Neural crest cell (in vitro differentiated cells): ENCODE data around the gene KISS1. TPM values are rescaled to one million over a fixed set of nuclear protein-coding genes. Genes with fewer than 3 reads are reported as not detected.

Source experiments
- DNase-seq: peaks from one replicate; pipeline ENCODE4 v3.0.0; 2021; ENCODE audit warnings: low read depth, mixed read lengths, low spot score
- H3K27ac Mint-ChIP-seq: one replicate; pipeline ENCODE4 v1.8.0; 2021; ENCODE audit warnings: mild to moderate bottlenecking, mixed read lengths; ENCODE audit not compliant: unreplicated experiment
- H3K27me3 Mint-ChIP-seq: 2 replicates; pipeline ENCODE4 v1.8.0; 2021; ENCODE audit warnings: low read depth, mild to moderate bottlenecking, mixed read lengths
- H3K36me3 Mint-ChIP-seq: 2 replicates; pipeline ENCODE4 v1.8.0; 2021; ENCODE audit warnings: low read depth, mild to moderate bottlenecking, mixed read lengths
- H3K4me1 Mint-ChIP-seq: 2 replicates; pipeline ENCODE4 v1.8.0; 2021; ENCODE audit warnings: mixed read lengths
- H3K4me3 Mint-ChIP-seq: one replicate; pipeline ENCODE4 v1.8.0; 2021; ENCODE audit warnings: mild to moderate bottlenecking, mixed read lengths
- H3K9me3 Mint-ChIP-seq: 2 replicates; pipeline ENCODE4 v1.8.0; 2021; ENCODE audit warnings: mixed read lengths
- total RNA-seq: library from RNA; stranded (reverse); gene quantifications from 2 replicates; pipeline ENCODE4 v1.2.1, GENCODE V29; 2021
- TF ChIP-seq, protein P1 (sequence below): fragments of 200-600 bp; sonication (generic); conservative IDR thresholded peaks from 2 replicates; pipeline ENCODE4 v1.5.0; 2021; ENCODE audit warnings: antibody characterized with exemption, mild to moderate bottlenecking

Gene KISS1
- total RNA-seq, 1 donor from 2014 or later: not detected

DNA sequence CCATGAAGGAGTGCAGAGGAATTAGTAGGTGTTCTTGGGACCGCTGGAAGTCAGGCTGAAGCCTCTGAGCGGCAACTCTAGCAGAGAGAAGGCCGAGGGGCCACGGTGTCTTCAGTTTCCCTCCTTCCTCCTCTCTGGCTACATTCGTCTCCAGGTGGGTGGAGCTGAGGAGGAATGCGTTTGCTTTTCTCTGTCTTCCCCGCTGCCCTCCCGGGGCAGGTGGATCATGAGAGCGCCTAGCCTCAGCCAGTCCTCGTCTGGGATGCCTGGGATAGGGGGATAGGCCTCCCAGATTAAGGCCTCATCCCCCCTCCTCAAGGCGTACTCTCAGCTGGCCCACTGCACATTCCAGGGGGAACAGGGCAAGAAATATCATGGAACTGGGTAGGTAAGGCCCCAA is 25.0 kb upstream of the KISS1 start:
- no peaks in the 10 kb centered on the region for H3K4me1 Mint-ChIP-seq
- no peaks in the 10 kb centered on the region for H3K36me3 Mint-ChIP-seq
- H3K27me3 Mint-ChIP-seq: peaks cover 12% of the 10 kb centered on the region
- H3K27ac Mint-ChIP-seq: no peak overlapping the region
- no peak for DNase-seq
- H3K4me3 Mint-ChIP-seq: no peak overlapping the region
- no peaks in the 10 kb centered on the region for H3K9me3 Mint-ChIP-seq
- TF ChIP-seq, protein P1, sequence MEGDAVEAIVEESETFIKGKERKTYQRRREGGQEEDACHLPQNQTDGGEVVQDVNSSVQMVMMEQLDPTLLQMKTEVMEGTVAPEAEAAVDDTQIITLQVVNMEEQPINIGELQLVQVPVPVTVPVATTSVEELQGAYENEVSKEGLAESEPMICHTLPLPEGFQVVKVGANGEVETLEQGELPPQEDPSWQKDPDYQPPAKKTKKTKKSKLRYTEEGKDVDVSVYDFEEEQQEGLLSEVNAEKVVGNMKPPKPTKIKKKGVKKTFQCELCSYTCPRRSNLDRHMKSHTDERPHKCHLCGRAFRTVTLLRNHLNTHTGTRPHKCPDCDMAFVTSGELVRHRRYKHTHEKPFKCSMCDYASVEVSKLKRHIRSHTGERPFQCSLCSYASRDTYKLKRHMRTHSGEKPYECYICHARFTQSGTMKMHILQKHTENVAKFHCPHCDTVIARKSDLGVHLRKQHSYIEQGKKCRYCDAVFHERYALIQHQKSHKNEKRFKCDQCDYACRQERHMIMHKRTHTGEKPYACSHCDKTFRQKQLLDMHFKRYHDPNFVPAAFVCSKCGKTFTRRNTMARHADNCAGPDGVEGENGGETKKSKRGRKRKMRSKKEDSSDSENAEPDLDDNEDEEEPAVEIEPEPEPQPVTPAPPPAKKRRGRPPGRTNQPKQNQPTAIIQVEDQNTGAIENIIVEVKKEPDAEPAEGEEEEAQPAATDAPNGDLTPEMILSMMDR: no peak

DNA sequence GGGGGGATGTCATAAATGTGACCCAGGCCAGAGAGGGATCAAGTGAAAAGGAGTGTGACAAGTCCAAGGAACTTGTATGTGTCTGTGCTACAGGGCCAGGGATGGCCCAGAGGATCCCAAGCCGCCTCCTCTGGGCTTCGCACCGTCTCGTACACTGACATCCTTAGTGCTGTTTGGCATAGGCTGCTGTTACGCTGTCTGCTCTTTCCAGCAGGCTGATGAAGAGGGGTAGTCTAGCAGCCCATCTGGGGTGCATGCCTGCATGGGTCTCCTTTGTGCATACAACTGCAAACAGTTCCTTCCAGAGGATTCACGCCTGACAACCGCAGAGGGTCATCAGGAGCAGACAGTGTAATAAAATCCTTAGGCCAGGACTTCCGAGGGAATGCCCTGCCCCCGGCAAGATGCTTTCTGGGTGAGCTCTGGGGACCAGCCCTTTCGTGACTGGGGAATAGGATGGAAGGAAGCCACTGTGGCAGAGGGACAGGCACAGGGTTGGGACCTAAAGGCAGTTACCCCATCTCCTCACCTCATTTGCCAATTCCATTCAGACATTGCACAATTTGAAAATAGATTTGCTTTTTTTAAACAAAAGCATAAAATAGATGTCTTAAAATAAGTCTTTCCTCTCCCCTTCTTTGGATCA is 23.8 kb upstream of the KISS1 start:
- Mint-ChIP-seq H3K27me3 (peaks cover 18% of the 10 kb centered on the region), H3K27ac (no peak overlapping the region), H3K4me1 (no peaks in the 10 kb centered on the region), H3K9me3 (no peaks in the 10 kb centered on the region), H3K4me3 (no peak overlapping the region), H3K36me3 (no peaks in the 10 kb centered on the region)
- TF ChIP-seq, protein P1: no peak
- no peak for DNase-seq

DNA sequence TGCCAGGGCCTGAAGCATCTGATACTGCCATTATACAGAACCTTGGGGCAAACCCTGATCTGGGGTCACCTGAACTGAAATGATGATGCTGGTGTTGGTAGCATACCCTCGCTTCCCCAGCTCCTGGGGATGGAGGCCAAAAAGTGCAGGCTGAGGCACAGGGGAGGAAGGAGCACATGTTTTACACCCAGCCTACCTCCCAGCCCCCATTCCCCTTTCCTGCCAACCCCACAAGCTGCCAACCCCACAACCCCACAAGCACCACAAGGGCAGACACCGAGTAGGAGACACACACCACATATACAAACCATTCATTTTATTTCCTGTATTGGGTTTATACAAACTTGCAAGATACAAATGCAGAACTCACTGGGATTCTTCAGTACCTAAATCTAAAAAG is 22.3 kb upstream of the KISS1 start:
- no peak for DNase-seq
- TF ChIP-seq, protein P1: no peak
- H3K27ac Mint-ChIP-seq: no peak overlapping the region
- no peak overlapping the region for H3K4me3 Mint-ChIP-seq
- H3K27me3 Mint-ChIP-seq: peaks cover 23% of the 10 kb centered on the region
- H3K4me1 Mint-ChIP-seq: peaks cover 5% of the 10 kb centered on the region
- no peaks in the 10 kb centered on the region for H3K36me3 Mint-ChIP-seq
- H3K9me3 Mint-ChIP-seq: no peaks in the 10 kb centered on the region

DNA sequence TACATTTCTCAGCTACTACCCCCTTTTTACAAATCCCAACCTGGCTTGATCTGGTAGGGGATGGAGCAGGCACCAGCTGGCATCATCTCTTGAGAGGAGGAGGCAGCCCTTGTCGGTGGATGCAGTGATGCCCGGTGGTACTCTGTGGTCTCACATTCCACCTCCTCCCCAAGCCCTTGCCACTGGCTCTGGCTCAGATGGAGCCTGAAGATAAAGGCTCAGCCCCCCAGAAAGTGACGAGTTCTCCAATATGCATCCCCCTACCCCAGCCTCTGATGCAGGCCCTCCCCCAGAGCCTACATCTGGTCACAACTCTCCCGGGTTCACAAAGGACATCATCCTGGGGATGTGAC is 21.3 kb upstream of the KISS1 start:
- no peak overlapping the region for H3K4me3 Mint-ChIP-seq
- peaks cover 20% of the 10 kb centered on the region for H3K27me3 Mint-ChIP-seq
- peaks cover 5% of the 10 kb centered on the region for H3K4me1 Mint-ChIP-seq
- no peaks in the 10 kb centered on the region for H3K36me3 Mint-ChIP-seq
- H3K9me3 Mint-ChIP-seq: no peaks in the 10 kb centered on the region
- TF ChIP-seq, protein P1: no peak
- H3K27ac Mint-ChIP-seq: no peak overlapping the region
- no peak for DNase-seq

DNA sequence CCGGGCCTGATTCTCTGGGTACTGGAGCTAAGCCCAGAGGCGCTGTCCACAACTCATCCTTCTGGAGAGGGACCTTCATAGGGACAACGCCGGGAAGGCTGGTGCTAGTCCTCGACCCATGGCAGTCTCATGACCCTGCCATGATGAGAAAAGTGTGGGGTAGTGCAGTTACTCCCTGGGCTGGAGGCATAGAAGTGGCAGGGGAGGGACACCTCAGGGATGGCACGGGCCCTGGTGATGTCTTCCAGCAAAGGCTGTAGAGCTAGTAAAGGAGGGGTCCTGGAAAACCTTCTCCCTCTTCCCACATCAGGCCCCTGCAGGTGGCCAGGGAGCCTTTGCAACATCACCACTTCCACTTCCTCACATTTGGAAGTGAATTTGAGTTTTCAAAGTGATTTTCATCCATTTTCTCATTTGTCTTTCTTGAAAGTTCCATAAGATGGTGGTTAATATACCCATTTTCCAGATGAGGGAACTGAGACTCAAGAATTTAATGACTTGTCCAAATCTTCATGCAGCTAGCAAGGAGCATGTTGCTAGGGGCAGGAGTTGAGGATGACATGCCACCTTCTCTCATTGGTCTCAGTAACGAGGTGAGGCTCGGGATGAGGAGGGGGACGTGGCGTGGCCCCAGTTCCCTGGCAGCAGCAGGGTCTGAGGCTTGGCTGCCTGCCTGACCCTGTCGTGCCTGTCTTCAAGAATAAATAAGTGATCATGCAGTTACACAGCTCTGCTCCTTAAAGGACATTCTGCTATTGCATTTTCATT is 20.8 kb upstream of the KISS1 start:
- Mint-ChIP-seq H3K4me1 (peaks cover 5% of the 10 kb centered on the region), H3K27ac (no peak overlapping the region)

More for the DNA sequence above, 20.8 kb upstream of the KISS1 start:
- no peak for DNase-seq
- Mint-ChIP-seq H3K9me3 (no peaks in the 10 kb centered on the region), H3K27me3 (peaks cover 20% of the 10 kb centered on the region), H3K36me3 (no peaks in the 10 kb centered on the region), H3K4me3 (no peak overlapping the region)
- TF ChIP-seq, protein P1: no peak
